Measurements from ENCODE around the gene OR6J1. TPM values are rescaled to one million over a fixed set of nuclear protein-coding genes. Genes with fewer than 3 reads are reported as not detected.

OR6J1 gene
- total and polyA plus RNA-seq, 9 of the 15 experiments (the other 6 are each of a cell fraction or from before 2014, with no cell fraction given) = not detected

GRCh38 chr14:22668417-22668816, 24.3 kb upstream of the OR6J1 start:
- intact Hi-C loops (cut with micrococcal nuclease) (no loop called here), in situ Hi-C loops (cut with MboI) (no loop called here)
- ChIA-PET POLR2A (interaction anchor here (0.6 kb wide), 1 partner anchor 28 kb away, joined by 3 read pairs; no protein-coding TSS in a partner anchor), CTCF (ENCODE audit: low intra/inter-chr PET ratio) (no interaction called here)
- H3K4me2 ChIP-seq (ENCODE audit: insufficient read depth, low read length) = no peak overlapping the region
- FAIRE-seq (no peak), DNase-seq (ENCODE audit: extremely low read depth in 1 of 4, low spot score in 3 of 4) (no peak), ATAC-seq (no peak)
- H3K9me3 ChIP-seq (replicated peaks; ENCODE audit: control insufficient read depth, insufficient read depth, low read depth, low read length) = no peaks in the 10 kb centered on the region
- H3K36me3 ChIP-seq (ENCODE audit: control insufficient read depth, insufficient read depth, low read length) = no peaks in the 10 kb centered on the region
- no peak overlapping the region for H3K27ac ChIP-seq (ENCODE audit: extremely low read depth, low read depth, low read length)
- H4K20me1 ChIP-seq (replicated peaks; ENCODE audit: control insufficient read depth, insufficient read depth, low read length) = no peaks in the 10 kb centered on the region
- no peak overlapping the region for H2AFZ ChIP-seq (ENCODE audit: low read depth, low read length)
- H3K4me1 ChIP-seq (replicated peaks in 1 of 2; ENCODE audit: control insufficient read depth in 2 of 2, insufficient read depth in 2 of 2, low read length in 2 of 2) = peaks cover 0 to 8% of the 10 kb centered on the region in 2 experiments; a peak in 2 of 5 replicates
- no peak overlapping the region for H3K9ac ChIP-seq (ENCODE audit: insufficient read depth in 1 of 2, low read depth in 2 of 2, low read length in 2 of 2)
- no peaks in the 10 kb centered on the region for H3K9me1 ChIP-seq (ENCODE audit: control insufficient read depth, insufficient read depth, low read length)
- no peak overlapping the region for H3K4me3 ChIP-seq
- no peaks in the 10 kb centered on the region for H3K27me3 ChIP-seq (ENCODE audit: control insufficient read depth in 2 of 2, insufficient read depth in 2 of 2, low read length in 2 of 2)
- H3K79me2 ChIP-seq (ENCODE audit: control insufficient read depth, insufficient read depth, low read length) = no peaks in the 10 kb centered on the region
- TF ChIP-seq ZNF3 (CRISPR knock-in tag; IDR thresholded peaks at IDR 0.05) (no peak), ZNF197 (CRISPR knock-in tag; IDR thresholded peaks at IDR 0.05; ENCODE audit: low read depth) (no peak)
- TF ChIP-seq, protein P1, sequence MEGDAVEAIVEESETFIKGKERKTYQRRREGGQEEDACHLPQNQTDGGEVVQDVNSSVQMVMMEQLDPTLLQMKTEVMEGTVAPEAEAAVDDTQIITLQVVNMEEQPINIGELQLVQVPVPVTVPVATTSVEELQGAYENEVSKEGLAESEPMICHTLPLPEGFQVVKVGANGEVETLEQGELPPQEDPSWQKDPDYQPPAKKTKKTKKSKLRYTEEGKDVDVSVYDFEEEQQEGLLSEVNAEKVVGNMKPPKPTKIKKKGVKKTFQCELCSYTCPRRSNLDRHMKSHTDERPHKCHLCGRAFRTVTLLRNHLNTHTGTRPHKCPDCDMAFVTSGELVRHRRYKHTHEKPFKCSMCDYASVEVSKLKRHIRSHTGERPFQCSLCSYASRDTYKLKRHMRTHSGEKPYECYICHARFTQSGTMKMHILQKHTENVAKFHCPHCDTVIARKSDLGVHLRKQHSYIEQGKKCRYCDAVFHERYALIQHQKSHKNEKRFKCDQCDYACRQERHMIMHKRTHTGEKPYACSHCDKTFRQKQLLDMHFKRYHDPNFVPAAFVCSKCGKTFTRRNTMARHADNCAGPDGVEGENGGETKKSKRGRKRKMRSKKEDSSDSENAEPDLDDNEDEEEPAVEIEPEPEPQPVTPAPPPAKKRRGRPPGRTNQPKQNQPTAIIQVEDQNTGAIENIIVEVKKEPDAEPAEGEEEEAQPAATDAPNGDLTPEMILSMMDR (IDR thresholded peaks at IDR 0.05 in 2 of 3, conservative IDR thresholded peaks at IDR 0.05 in 1 of 3; ENCODE audit: insufficient read depth in 2 of 3, low read depth in 1 of 3, low read length in 3 of 3) = no peak
- BruUV-seq (replicated peaks) = no TSS peak

- H3K9ac ChIP-seq (ENCODE audit: insufficient read depth in 1 of 2, low read depth in 2 of 2, low read length in 2 of 2) = no peak overlapping the region
- intact Hi-C loops (cut with micrococcal nuclease) (no loop called here), in situ Hi-C loops (cut with MboI) (no loop called here)
- H3K9me3 ChIP-seq (replicated peaks; ENCODE audit: control insufficient read depth, insufficient read depth, low read depth, low read length) = no peaks in the 10 kb centered on the region
- no peaks in the 10 kb centered on the region for H3K27me3 ChIP-seq (ENCODE audit: control insufficient read depth in 2 of 2, insufficient read depth in 2 of 2, low read length in 2 of 2)
- TF ChIP-seq ZNF639 (CRISPR knock-in tag; conservative IDR thresholded peaks at IDR 0.05 in 1 of 2, IDR thresholded peaks at IDR 0.05 in 1 of 2) = no peak
- TF ChIP-seq TGIF2 (CRISPR knock-in tag; IDR thresholded peaks at IDR 0.05) = no peak
- TF ChIP-seq, protein P2, sequence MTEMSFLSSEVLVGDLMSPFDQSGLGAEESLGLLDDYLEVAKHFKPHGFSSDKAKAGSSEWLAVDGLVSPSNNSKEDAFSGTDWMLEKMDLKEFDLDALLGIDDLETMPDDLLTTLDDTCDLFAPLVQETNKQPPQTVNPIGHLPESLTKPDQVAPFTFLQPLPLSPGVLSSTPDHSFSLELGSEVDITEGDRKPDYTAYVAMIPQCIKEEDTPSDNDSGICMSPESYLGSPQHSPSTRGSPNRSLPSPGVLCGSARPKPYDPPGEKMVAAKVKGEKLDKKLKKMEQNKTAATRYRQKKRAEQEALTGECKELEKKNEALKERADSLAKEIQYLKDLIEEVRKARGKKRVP (CRISPR knock-in tag; IDR thresholded peaks at IDR 0.05) = no peak
- no peak for TF ChIP-seq ZNF41 (CRISPR knock-in tag; conservative IDR thresholded peaks at IDR 0.05)
- TF ChIP-seq KLF10 (CRISPR knock-in tag; IDR thresholded peaks at IDR 0.05) = no peak
- TF ChIP-seq SP1 (CRISPR knock-in tag; IDR thresholded peaks at IDR 0.05) = no peak
- no peak overlapping the region for H3K27ac ChIP-seq (ENCODE audit: extremely low read depth, low read depth, low read length)
- no peaks in the 10 kb centered on the region for H3K36me3 ChIP-seq (ENCODE audit: control insufficient read depth, insufficient read depth, low read length)
- POLR2A ChIA-PET = no interaction called here
- CTCF ChIA-PET (ENCODE audit: low intra/inter-chr PET ratio) = no interaction called here
- FAIRE-seq (no peak), ATAC-seq (no peak), DNase-seq (ENCODE audit: extremely low read depth in 1 of 4, low spot score in 3 of 4) (no peak)
- H3K9me1 ChIP-seq (ENCODE audit: control insufficient read depth, insufficient read depth, low read length) = no peaks in the 10 kb centered on the region
- H3K4me1 ChIP-seq (replicated peaks in 1 of 2; ENCODE audit: control insufficient read depth in 2 of 2, insufficient read depth in 2 of 2, low read length in 2 of 2) = peaks cover 0 to 8% of the 10 kb centered on the region in 2 experiments; a peak in 2 of 5 replicates
- BruUV-seq (replicated peaks) = no TSS peak
- 42% methylated on average over 3 of the region's 3 CpGs for WGBS (ENCODE audit: insufficient coverage, low coverage, missing lambda C conversion rate)
- H3K4me2 ChIP-seq (ENCODE audit: insufficient read depth, low read length) = no peak overlapping the region
- no peak overlapping the region for H3K4me3 ChIP-seq
- H4K20me1 ChIP-seq (replicated peaks; ENCODE audit: control insufficient read depth, insufficient read depth, low read length) = no peaks in the 10 kb centered on the region
- no peaks in the 10 kb centered on the region for H3K79me2 ChIP-seq (ENCODE audit: control insufficient read depth, insufficient read depth, low read length)
- no peak overlapping the region for H2AFZ ChIP-seq (ENCODE audit: low read depth, low read length)
Measured at GRCh38 chr14:22667881-22668280, 23.7 kb upstream of the OR6J1 start.
